GM21528 (cell line): ENCODE results near the gene PCSK1.
"Not testable (repeated sequence)": the region's sequence is repeated elsewhere in the genome, so short reads cannot be mapped to it uniquely, and the experiment has no call there.

ENCODE experiments used
- ATAC-seq: cut with Tn5 transposase; IDR thresholded peaks from one replicate; pipeline ENCODE4 v1.9.1; 2021; ENCODE audit warnings: mild to moderate bottlenecking, moderate library complexity; ENCODE audit not compliant: unreplicated experiment, low FRiP score

Gene PCSK1

GRCh38 chr5:96427824-96428223, 5.2 kb downstream of the PCSK1 start:
- ATAC-seq: no peak

GRCh38 chr5:96426831-96427230, 6.2 kb downstream of the PCSK1 start:
- ATAC-seq: no peak

- ATAC-seq: no peak
These were observed 7.6 kb downstream of the PCSK1 start for GRCh38 chr5:96425443-96425842.

- ATAC-seq: no peak
These were observed 17.2 kb downstream of the PCSK1 start for GRCh38 chr5:96415897-96416296.

GRCh38 chr5:96412868-96413449, 20.1 kb downstream of the PCSK1 start:
- ATAC-seq: no peak

- no peak for ATAC-seq
These were observed 23.0 kb downstream of the PCSK1 start for GRCh38 chr5:96410013-96410412.

- ATAC-seq: no peak
These were observed 24.1 kb downstream of the PCSK1 start for GRCh38 chr5:96408841-96409538.

GRCh38 chr5:96408210-96408777, 24.8 kb downstream of the PCSK1 start:
- ATAC-seq: no peak

GRCh38 chr5:96407436-96407835, 25.6 kb downstream of the PCSK1 start:
- no peak for ATAC-seq

- no peak for ATAC-seq
These were observed 28.7 kb downstream of the PCSK1 start for GRCh38 chr5:96404191-96404867.

- ATAC-seq: no peak
These were observed 30.5 kb downstream of the PCSK1 start for GRCh38 chr5:96402500-96402899.

- no peak for ATAC-seq
These were observed 36.2 kb downstream of the PCSK1 start for GRCh38 chr5:96396878-96397277.

GRCh38 chr5:96395295-96395694, 37.8 kb downstream of the PCSK1 start:
- not testable (repeated sequence) for ATAC-seq

- ATAC-seq: no peak
These were observed 41.1 kb downstream of the PCSK1 start for GRCh38 chr5:96391921-96392320.

GRCh38 chr5:96388176-96388575, 44.9 kb downstream of the PCSK1 start:
- ATAC-seq: no peak

GRCh38 chr5:96387616-96388015, 45.4 kb downstream of the PCSK1 start:
- no peak for ATAC-seq

GRCh38 chr5:96385538-96385937, 47.5 kb downstream of the PCSK1 start:
- no peak for ATAC-seq

GRCh38 chr5:96384353-96384752, 48.7 kb downstream of the PCSK1 start:
- ATAC-seq: no peak

GRCh38 chr5:96381526-96381925, 51.5 kb downstream of the PCSK1 start:
- ATAC-seq: no peak

- ATAC-seq: no peak
These were observed 53.2 kb downstream of the PCSK1 start for GRCh38 chr5:96379896-96380295.

GRCh38 chr5:96377597-96377996, 55.5 kb downstream of the PCSK1 start:
- ATAC-seq: no peak

GRCh38 chr5:96377167-96377566, 55.9 kb downstream of the PCSK1 start:
- ATAC-seq: no peak
